SK-N-DZ (cell line): Measurements from ENCODE around the gene PDCD2.
"Not testable (repeated sequence)": the region's sequence is repeated elsewhere in the genome, so short reads cannot be mapped to it uniquely, and the experiment has no call there.

Experiments
- DNase-seq: peaks from one replicate; pipeline ENCODE4 v3.0.0-alpha.2; 2015; ENCODE audit warnings: low spot score

The PDCD2 gene

GRCh38 chr6:170552765-170553533, 31.5 kb downstream of the PDCD2 start, which contains the start of gene PSMB1:
Gene PSMB1, minus strand, starts transcription at chr6:170553307. Its CDS starts 65 bp downstream, at chr6:170553242.
- DNase-seq: peak; percentile 96

GRCh38 chr6:170545405-170545804, 39.0 kb downstream of the PDCD2 start:
- no peak for DNase-seq

GRCh38 chr6:170542031-170542719, 42.3 kb downstream of the PDCD2 start:
- no peak for DNase-seq

GRCh38 chr6:170537329-170537728, 47.1 kb downstream of the PDCD2 start:
- DNase-seq: no peak

GRCh38 chr6:170536671-170537070, 47.8 kb downstream of the PDCD2 start:
- no peak for DNase-seq

GRCh38 chr6:170535004-170535403, 49.4 kb downstream of the PDCD2 start:
- no peak for DNase-seq

GRCh38 chr6:170533792-170534191, 50.6 kb downstream of the PDCD2 start:
- no peak for DNase-seq

GRCh38 chr6:170532867-170533488, 51.5 kb downstream of the PDCD2 start:
- no peak for DNase-seq

- DNase-seq: peak; percentile 73
Measured at GRCh38 chr6:170529839-170530469, 54.5 kb downstream of the PDCD2 start.

- not testable (repeated sequence) for DNase-seq
Measured at GRCh38 chr6:170527995-170528394, 56.4 kb downstream of the PDCD2 start.

GRCh38 chr6:170525795-170526194, 58.6 kb downstream of the PDCD2 start:
- no peak for DNase-seq
